Ramos (cell line): ENCODE measurements around the gene HAX1.
"Not testable (repeated sequence)": the region's sequence is repeated elsewhere in the genome, so short reads cannot be mapped to it uniquely, and the experiment has no call there.

Source experiments
- in situ Hi-C: fragments of 300-500 bp; cut with MboI; formaldehyde crosslinking; loops from one replicate; pipeline ENCODE4 v1.14.3; 2022; ENCODE audit warnings: low sequenced_read_pairs; ENCODE audit not compliant: unreplicated experiment

Gene HAX1

GRCh38 chr1:154272217-154272998 is at the start of gene HAX1:
TSS of gene HAX1 (plus strand) at chr1:154272629. CDS start at chr1:154272724, 95 bp downstream.
- in situ Hi-C loops = loop anchor here (5.0 to 10.0 kb wide), 2 partner anchors 80 to 608 kb away; partner anchors contain the start of gene TPM3

DNA sequence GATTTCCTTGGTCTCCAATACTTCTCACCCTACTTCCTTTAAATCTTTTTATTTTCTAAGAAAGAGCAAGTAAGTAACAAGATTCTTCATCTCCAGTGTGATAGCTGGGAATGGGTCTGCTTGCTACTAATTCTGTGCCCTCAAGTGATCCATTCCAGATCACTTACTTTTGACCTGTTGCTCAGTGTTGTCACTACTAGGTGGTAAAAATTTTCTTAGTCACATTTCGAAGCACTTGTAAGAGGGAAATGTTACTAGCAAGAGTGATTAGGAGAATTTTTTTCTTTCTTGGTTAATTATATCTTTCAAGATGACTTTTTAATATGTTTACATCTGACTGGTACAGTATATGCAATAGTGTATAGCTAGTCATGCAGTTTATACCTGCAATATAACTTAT is 49.5 kb upstream of the HAX1 start:
- in situ Hi-C loops = no loop called here

DNA sequence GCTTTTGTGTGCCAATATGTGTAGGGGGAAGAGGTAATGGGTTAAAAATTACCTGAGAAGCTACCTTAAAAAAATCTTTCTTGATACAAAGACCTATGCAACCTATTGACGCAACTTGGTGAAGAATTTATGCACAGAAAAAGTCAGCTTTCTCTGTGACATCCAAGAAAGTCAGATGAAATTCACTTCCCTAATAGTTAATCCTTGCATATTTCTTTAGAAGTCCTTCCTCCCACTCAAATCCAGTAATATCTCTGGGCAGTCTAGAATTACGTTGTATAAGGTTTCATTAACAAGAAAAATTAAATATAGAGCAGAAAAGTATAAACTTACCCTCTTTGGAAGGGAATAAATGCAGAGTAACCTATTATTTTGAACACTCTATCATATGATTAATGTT is 48.8 kb upstream of the HAX1 start:
- in situ Hi-C loops = no loop called here

DNA sequence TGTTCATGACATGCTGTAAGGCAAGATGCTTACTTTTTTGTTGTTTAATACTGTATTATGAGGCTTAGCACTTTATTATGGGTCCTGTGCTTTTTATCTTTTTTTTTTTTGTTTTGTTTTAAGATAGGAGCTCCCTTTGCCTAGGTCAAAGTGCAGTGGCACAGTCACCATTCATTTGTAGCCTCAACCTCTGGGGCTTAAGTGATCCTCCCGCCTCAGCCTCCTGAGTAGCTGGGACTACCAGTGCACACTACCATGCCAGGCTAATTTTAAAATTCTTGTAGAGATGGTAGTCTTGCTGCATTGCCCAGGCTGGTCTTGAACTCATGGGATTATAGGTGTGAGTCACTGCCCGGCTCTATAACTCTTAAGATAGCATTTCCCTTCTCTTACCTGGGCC is 47.1 kb upstream of the HAX1 start:
- in situ Hi-C loops = no loop called here

DNA sequence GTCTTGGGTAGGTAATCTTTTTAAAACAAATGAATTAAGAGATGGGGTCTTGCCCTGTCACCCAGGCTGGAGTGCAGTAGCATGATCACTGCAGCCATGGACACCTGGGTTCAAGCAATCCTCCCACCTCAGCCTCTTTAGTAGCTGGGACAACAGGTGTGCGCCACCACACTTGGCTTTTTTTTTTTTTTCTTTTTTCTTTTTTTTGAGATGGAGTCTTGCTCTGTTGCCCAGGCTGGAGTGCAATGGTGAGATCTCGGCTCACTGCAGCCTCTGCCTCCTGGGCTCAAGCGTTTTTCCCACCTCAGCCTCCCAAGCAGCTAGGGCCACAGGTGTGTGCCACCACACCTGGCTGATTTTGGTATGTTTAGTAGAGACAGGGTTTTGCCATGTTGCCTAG is 41.3 kb upstream of the HAX1 start:
- in situ Hi-C loops = not testable (repeated sequence)

DNA sequence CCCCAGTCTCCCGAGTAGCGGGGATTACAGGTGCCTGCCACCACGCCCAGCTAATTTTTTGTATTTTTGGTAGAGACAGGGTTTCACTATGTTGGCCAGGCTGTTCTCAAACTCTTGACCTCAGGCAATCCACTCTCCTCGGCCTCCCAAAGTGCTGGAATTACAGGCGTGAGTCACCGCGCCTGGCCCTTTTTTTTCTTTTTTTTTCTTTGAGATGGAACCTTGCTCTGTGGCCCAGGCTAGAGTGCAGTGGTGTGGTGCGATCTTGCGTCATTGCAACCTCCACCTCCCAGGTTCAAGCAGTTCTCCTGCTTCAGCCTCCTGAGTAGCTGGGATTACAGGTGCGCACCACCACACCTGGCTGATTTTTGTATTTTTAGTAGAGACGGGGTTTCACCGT is 39.3 kb upstream of the HAX1 start:
- in situ Hi-C loops = not testable (repeated sequence)

GRCh38 chr1:154236855-154237254 is 35.6 kb upstream of the HAX1 start:
- in situ Hi-C loops = no loop called here

DNA sequence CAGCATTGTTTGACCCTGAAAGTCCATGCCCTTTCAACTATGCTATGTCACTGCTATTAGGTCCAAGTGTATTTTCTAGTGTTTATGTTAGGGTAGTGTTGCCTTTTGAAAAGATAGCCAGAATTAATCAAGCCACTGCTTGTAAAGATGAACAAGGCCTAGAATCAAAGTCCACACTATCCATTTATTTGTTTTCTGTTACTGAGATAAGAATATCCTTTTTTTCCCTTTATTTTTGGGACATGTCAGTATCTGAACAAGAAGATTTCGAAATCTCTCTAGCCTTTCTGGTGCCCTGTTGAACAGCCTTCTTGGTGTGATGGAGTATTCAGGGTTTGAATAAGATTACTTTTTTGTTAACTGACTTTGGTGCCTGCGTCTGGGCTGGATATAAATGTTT is 35.0 kb upstream of the HAX1 start:
- in situ Hi-C loops = no loop called here

DNA sequence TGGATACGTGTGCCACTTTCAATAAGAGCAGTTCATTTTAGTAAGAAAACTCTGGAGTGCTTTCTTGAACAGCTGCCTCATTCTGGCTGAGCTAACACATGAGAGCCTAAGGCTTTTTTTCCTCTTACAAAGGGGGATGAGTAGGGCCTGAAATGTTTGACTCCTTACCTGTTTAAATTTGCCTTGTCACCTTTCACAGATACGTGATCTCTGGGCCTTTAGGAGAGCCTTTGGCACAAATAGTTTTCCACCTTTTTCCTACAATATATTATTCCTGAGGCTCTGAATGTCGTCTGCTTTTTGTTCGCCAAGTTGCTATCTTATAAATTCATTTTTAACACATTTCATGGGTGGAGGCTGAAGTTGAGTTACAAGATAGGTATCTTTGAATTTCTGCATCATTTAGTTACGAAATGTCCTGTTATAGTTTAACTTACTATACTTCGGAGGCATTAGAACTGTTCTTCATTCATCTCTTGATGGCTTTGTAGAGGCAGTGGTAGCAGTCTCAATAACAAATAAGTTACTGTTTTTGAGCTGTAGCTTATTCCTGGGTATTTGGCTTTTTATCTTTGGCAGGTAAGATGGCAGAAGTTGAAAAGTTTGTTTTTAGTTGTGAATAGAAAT is 34.4 kb upstream of the HAX1 start:
- in situ Hi-C loops = no loop called here

DNA sequence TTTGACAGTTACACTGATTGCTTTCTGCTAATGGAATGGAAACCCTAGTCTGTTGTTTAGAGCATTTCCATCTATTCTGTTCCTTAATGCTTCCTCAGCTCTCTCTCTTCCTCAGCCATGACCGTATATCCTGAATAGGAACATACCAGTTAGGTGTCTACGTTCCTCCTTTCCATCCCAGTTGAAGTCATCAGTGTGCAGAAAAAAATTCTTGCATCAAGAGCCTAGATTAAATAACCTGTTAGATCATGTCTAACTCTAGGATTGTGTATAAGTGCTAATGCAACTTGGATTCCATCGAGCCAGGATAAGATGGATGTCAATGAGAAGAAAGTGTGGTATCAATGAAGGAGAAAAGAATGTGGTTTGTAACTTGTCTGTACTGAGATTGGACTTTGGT is 32.9 kb upstream of the HAX1 start:
- in situ Hi-C loops = no loop called here

- in situ Hi-C loops = no loop called here
These were observed 32.1 kb upstream of the HAX1 start for GRCh38 chr1:154240294-154240833.

DNA sequence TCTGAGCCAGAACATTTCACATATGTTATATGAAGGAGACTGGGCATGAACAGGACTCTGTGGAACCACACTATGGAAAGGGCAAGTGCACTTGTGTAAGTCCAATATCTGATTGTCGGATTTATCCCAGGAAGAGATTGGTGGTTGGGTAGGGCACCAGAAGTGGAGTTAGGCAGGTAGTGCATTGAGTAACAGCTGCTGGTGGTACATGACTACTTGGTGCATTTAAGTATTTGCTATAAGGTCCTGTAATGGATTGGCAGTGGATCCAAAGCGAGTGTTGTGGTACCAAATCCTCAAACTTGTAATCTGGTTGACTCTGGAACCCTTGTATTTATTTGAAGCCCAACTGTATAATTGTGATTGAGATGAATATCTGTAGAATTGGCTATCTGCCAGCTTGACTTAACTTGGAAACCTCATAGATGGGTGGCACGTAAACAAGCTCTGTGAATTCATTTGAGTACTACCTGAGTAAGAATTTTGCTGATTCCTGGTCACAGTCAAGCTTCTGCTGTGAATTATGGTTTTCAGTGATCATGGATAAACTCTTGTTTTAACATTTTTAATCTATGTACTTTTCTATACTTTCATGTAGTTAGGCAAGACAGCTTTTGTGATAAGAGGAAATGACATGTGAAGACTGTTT is 30.6 kb upstream of the HAX1 start:
- in situ Hi-C loops = no loop called here

DNA sequence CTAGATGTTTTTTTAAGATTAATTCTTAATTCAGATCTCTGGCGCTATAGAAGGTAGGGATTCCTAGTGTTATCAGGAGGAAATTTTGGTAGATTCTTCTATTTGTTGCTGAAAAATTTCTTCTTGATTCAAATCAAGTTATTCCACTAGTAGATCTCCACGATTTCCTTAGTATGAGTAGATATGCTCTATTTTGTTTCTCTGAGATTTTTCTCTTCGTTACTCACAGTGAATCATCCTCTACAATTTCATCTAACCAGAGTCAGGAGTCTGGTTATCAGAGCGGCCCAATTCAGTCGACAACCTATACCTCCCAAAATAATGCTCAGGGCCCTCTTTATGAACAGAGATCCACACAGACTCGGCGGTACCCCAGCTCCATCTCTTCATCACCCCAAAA is 18.8 kb upstream of the HAX1 start:
- in situ Hi-C loops = no loop called here

GRCh38 chr1:154256686-154257085 is 15.7 kb upstream of the HAX1 start:
- in situ Hi-C loops = no loop called here

DNA sequence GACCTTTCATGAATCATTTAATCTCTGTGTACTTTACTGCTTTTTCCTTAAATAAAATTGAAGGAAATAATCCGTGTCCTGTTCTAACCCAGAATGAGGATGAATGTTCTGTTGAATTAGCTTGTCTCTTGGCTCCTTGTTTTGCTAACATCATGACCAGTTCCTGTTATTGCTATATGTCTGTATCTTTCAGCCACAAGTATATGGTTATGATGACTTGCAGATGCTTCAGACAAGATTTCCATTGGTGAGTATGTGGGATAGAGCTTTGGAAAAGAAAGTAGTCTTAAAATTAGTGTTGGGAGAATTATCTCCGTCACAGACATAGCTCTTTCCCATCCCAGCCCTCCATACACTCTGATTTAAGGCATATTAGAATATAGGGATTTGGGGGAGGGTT is 13.6 kb upstream of the HAX1 start:
- in situ Hi-C loops = no loop called here

GRCh38 chr1:154260127-154260526 is 12.3 kb upstream of the HAX1 start:
- in situ Hi-C loops = no loop called here

DNA sequence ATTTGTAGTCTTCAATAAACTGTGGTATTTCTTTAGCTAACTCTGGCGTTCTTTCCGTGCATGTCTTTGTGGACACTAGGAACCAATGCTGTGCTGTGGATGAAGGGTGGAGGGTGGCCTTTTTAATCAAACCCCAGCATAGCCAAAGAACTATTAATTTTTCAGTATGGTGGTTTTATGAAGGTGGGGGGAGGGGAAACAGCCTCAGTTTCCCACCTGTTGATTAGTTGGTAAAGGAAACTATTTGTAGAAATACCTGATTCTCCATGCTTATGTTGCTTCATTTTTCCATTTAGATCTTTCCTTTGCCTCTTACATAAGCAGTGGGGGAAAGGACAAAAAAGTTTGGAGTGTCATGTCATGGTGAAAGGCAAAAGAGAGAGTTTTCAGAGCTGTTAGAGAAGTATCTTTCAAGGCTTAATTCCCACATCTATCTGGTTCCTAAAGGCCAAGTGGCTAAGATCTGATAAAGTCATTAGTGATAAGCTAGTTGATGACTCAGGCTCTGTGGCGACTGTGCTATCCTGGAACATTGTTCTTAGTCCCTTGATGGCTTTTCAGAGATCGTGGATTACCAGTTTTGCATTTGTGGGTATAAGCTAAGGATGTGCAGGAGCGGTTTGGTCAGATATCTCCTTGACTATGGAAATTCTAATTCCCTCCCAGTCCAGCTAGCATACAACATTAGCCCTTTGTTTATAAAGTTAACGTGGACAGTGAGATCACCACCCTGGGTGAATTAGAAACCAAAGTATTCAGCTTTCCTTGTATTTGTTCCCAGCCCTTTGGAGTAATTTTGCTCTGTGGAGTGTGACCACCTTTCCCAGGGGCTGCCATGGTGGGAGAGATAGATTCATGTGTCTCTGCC is 8.7 kb upstream of the HAX1 start:
- in situ Hi-C loops = no loop called here

DNA sequence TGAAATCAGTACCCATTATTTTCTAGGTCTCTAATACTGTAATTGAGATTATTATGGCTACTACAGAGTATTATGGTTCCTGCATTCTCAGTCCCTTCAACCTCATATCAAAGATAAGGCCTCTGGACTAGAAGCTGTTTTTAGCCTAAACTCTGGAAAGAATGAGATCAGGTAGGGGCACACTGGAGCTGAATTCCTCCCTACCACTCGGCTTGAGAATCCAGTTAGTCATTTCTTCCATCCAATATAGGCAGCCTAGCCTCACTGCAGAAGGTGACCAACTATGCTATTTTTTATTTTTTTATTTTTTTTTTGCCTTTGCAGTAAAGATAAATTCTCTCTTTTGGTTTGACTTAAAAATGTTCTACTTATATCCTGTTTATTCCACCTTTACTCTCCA is 8.0 kb upstream of the HAX1 start:
- in situ Hi-C loops = no loop called here

- in situ Hi-C loops = no loop called here
These were observed 6.8 kb upstream of the HAX1 start for GRCh38 chr1:154265586-154265985.

DNA sequence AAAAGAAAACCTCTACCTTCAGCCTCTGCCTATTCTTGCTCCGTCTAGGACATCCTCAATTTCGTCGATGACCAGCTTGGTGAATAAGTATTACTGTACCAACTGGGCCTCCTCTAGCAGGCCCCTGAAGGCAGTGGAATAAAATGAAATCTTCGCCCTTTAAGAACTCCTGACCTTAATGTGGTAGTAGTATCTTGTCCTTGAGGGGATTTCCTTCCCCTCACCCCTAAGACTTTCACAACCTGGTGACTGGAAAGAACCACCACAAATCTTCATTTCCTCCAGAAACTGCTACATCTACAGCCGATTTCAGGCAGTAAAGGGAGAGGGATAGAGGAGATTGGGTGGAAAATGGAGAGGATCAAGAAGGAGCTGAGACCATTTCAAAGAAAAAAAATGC is 1.6 kb upstream of the HAX1 start:
- in situ Hi-C loops = loop anchor here (5.0 to 10.0 kb wide), 2 partner anchors 79 to 606 kb away; partner anchors contain the start of gene TPM3
